ENCODE results near the gene B3GNT5. TPM values are rescaled to one million over a fixed set of nuclear protein-coding genes. Genes with fewer than 3 reads are reported as not detected.
A peak's percentile ranks its signal among the peaks of the same experiment; 100 is the strongest.

The B3GNT5 gene
- total RNA-seq, 1 experiment from 2014 or later, result 19.7 TPM

DNA sequence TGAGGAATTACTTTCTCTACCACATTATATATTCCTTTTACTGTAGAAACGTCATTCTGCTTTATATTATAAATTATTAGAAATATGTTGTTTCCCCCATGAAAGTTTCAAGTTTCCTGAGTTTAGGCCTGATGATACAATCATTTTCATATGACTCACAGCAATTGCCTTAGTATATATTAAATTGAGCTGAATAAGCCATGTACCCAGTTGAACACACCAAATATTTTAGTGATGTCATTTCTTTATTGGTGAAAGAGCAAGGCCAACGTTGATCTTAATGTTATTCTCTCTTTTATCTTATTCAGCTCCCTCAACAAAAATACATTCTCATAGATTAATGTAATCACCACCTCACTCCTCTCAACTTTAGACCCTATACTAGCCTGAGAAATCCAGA, 30.8 kb downstream of the B3GNT5 start:
- H3K27ac ChIP-seq, result no peak overlapping the region
- DNase-seq, result no peak
- H3K36me3 ChIP-seq, result no peaks in the 10 kb centered on the region
- H3K4me3 ChIP-seq, result no peak overlapping the region
- H3K27me3 ChIP-seq, result no peaks in the 10 kb centered on the region
- H3K9me3 ChIP-seq (replicated peaks), result no peaks in the 10 kb centered on the region
- peaks cover 26% of the 10 kb centered on the region for H3K4me1 ChIP-seq

DNA sequence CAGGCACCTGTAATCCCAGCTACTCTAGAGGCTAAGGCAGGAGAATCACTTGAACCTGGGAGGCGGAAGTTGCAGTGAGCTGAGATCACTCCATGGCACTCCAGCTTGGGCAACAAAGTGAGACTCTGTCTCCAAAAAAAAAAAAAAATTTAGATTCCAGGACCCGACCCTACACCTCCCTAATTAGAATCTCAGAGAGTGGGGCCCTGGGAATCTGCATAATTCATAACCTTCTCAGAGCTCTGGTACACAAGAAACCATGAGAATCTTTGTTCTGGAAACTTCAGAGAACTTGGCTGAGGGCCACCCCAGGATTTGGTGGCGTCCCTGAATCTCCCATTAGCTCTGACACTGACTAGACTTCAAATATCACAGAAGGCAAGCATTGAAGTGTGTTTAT, 31.5 kb downstream of the B3GNT5 start:
- H3K36me3 ChIP-seq, result no peaks in the 10 kb centered on the region
- H3K27ac ChIP-seq, result no peak overlapping the region
- H3K27me3 ChIP-seq, result no peaks in the 10 kb centered on the region
- H3K4me1 ChIP-seq, result peaks cover 26% of the 10 kb centered on the region
- no peak overlapping the region for H3K4me3 ChIP-seq
- DNase-seq, result no peak
- no peaks in the 10 kb centered on the region for H3K9me3 ChIP-seq (replicated peaks)

DNA sequence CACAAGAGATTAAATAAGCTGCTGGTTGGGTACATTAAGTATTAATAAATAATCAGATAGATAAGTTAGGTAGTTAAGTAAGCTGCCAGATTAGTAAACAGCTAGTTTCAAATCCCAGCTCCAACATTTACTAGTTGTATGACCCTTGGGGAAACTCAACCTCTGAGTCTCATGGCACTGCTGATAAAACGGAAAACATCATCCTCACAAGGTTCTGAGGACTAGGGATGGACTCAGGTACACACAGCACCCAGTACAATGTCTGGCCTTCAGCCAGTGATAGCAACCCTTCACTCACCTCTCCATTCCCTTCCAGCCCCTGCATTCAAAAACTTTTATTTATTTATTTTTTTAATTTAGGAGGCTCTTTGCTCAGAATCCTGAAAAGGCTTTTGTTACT, 32.3 kb downstream of the B3GNT5 start:
- no peaks in the 10 kb centered on the region for H3K36me3 ChIP-seq
- no peaks in the 10 kb centered on the region for H3K9me3 ChIP-seq (replicated peaks)
- peak overlapping the region; percentile 23 for H3K4me3 ChIP-seq
- peaks cover 26% of the 10 kb centered on the region for H3K4me1 ChIP-seq
- DNase-seq, result no peak
- no peaks in the 10 kb centered on the region for H3K27me3 ChIP-seq
- H3K27ac ChIP-seq, result peak overlapping the region; percentile 73

GRCh38 chr3:183285828-183286457, 32.9 kb downstream of the B3GNT5 start:
- H3K36me3 ChIP-seq, result no peaks in the 10 kb centered on the region
- H3K4me1 ChIP-seq, result peaks cover 28% of the 10 kb centered on the region
- H3K27me3 ChIP-seq, result no peaks in the 10 kb centered on the region
- peak overlapping the region; percentile 73 for H3K27ac ChIP-seq
- H3K4me3 ChIP-seq, result peak overlapping the region; percentile 23
- DNase-seq, result peak; percentile 90 to 93
- H3K9me3 ChIP-seq (replicated peaks), result no peaks in the 10 kb centered on the region

DNA sequence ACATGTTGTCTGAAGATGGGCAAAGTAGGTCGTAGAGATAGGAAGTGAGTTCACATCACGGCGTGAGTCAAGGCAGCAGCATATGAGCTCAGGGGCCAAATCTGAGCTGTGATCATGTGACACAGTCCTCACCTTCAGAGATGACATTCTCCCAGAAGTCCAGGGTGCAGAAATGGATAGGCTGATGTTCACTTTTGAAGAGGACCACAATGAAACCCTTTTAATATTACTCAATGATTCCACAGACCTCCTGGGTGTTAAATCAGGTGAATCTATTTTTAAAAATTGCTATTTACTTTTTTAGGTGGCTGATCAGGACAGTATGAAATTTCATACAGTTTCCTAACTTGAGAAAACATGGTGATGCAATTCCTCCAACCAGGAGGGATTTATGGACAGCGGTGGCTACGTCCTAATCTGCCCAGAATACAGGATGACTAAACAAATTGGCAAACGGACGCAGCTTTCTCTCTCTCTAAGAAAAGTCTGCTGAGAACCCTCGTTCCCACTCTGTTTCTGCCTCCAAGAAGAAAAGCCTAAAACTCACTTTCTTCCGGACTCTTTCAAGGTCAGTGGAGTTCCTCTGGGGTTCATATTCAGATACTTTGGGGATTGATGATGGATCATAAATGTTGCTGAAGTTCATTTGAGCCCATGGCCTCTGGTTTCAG, 34.4 kb downstream of the B3GNT5 start:
- no peaks in the 10 kb centered on the region for H3K27me3 ChIP-seq
- H3K36me3 ChIP-seq, result no peaks in the 10 kb centered on the region
- H3K4me1 ChIP-seq, result peaks cover 32% of the 10 kb centered on the region
- DNase-seq, result no peak
- no peaks in the 10 kb centered on the region for H3K9me3 ChIP-seq (replicated peaks)
- no peak overlapping the region for H3K27ac ChIP-seq
- no peak overlapping the region for H3K4me3 ChIP-seq

DNA sequence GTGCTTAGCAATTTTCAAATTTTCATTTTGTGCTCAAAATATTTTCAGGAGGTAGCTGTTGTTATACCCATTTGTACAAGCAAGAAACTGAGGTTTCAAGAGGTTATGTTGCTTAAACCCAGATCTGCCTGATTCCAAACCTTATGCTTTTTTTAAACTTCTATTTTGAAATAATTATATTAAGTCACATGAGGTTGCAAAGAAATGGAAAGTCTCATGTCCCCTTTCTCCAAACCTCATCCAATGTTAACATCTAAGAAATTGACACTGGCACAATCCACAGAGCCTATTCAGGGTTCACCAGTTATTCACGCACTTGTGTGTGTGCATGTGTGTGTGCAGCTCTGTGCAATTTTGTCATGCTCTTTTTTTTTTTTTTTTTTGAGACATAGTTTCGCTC, 35.1 kb downstream of the B3GNT5 start:
- Histone ChIP-seq H3K4me1 (peaks cover 32% of the 10 kb centered on the region), H3K9me3 (replicated peaks) (no peaks in the 10 kb centered on the region), H3K27me3 (no peaks in the 10 kb centered on the region), H3K4me3 (no peak overlapping the region), H3K36me3 (no peaks in the 10 kb centered on the region), H3K27ac (no peak overlapping the region)
- no peak for DNase-seq

DNA sequence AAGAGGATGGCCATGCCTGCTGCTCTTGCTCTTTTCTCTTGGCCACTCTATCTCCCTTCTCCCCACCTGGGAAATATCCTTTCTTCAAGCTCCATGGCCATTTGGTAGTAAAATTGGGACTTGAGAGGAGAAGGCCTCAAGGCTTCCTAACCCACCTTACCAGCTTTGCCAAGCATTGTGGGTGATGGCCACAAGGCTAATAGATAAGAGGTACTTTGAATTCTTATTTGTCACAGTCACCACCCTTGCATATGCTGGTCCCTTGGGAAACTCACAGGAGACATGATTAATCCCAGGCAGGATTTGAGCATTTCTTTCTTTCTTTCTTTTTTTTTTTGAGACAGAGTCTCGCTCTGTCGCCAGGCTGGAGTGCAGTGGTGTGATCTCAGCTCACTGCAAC, 37.2 kb downstream of the B3GNT5 start:
- Histone ChIP-seq H3K4me1 (peaks cover 26% of the 10 kb centered on the region), H3K27me3 (no peaks in the 10 kb centered on the region), H3K27ac (no peak overlapping the region), H3K9me3 (replicated peaks) (no peaks in the 10 kb centered on the region), H3K36me3 (no peaks in the 10 kb centered on the region), H3K4me3 (no peak overlapping the region)
- no peak for DNase-seq

DNA sequence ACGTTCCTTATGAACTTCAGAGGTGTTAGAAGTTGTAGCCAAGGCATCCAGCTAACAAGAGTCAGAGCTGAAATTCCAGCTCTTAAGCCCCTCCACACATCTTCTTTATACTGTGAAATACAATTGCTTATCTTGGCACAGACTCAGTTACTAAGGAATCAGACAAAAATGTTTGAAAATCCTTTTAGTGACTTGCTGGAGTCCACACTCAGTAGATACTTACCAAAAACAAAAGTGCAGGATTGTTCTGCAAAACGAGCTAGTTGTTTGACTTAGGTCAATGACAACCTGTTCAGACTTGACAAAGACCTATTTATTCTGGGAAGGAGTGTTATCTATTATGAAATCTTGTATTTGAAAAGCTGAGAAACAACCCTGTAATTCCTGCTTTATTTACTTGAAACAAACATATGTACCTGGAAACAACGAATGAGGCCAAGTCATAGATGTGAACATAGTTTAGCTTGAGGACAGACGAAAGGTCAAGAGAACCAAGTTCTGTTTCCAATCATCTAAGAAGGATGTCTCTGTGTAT, 38.5 kb downstream of the B3GNT5 start:
- DNase-seq, result peak in 1 of 2 experiments; percentile 49
- Histone ChIP-seq H3K4me3 (no peak overlapping the region), H3K27ac (peak overlapping the region; percentile 18; the same call in 1 of the 2 replicates)

GRCh38 chr3:183293966-183294365, 40.9 kb downstream of the B3GNT5 start:
- H3K4me3 ChIP-seq, result no peak overlapping the region
- no peaks in the 10 kb centered on the region for H3K27me3 ChIP-seq
- DNase-seq, result no peak
- H3K36me3 ChIP-seq, result no peaks in the 10 kb centered on the region
- H3K9me3 ChIP-seq (replicated peaks), result no peaks in the 10 kb centered on the region
- peaks cover 20% of the 10 kb centered on the region for H3K4me1 ChIP-seq
- no peak overlapping the region for H3K27ac ChIP-seq

More for the DNA sequence above, 38.5 kb downstream of the B3GNT5 start:
- Histone ChIP-seq H3K36me3 (no peaks in the 10 kb centered on the region), H3K9me3 (replicated peaks) (no peaks in the 10 kb centered on the region), H3K4me1 (peaks cover 15% of the 10 kb centered on the region), H3K27me3 (no peaks in the 10 kb centered on the region)

- Histone ChIP-seq H3K36me3 (no peaks in the 10 kb centered on the region), H3K9me3 (replicated peaks) (no peaks in the 10 kb centered on the region), H3K4me1 (peaks cover 32% of the 10 kb centered on the region), H3K27ac (no peak overlapping the region), H3K27me3 (no peaks in the 10 kb centered on the region), H3K4me3 (no peak overlapping the region)
- no peak for DNase-seq
These were observed 42.2 kb downstream of the B3GNT5 start for GRCh38 chr3:183295211-183295610.

DNA sequence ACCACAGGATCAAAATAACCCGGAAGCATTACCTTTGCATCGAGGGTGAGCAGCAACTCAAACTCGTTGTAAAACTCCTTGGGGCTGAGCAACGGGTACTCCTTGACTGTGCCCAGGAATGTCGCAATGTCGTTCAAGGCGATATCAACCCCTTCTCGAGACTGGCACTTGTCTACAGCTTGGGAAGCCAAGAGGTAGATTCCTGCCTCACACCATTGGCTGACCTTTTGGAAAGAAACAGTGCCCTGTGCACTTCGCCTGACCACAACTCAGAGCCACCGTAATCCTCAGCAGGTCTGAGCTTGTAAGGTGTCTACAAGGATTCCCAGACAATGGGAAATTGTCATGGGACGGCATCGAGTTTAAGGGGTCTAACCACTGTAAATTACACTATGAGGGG, 43.9 kb downstream of the B3GNT5 start:
- no peaks in the 10 kb centered on the region for H3K27me3 ChIP-seq
- no peaks in the 10 kb centered on the region for H3K9me3 ChIP-seq (replicated peaks)
- no peak overlapping the region for H3K4me3 ChIP-seq
- H3K27ac ChIP-seq, result no peak overlapping the region
- peaks cover 26% of the 10 kb centered on the region for H3K4me1 ChIP-seq
- H3K36me3 ChIP-seq, result no peaks in the 10 kb centered on the region
- no peak for DNase-seq

DNA sequence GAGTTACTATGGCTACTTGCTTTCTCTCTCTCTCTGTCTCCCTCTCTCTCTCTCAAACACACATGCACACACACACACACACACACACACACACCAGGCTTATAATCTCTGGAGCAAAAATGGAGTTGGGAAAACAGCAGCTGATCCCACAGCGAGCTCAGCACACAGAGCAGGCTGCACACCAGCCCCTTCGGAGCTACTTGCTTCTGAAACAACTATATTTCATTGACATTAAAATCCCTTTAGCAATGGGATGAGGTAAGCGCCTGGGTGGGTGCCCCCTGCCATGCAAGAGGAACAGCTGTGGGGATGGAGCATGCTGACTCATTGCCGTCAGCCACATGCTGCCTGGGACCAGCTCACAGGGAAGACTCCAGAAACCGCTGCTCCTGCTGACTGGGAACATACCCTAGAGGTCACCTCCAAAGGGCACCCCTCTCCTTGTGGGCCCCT, 45.7 kb downstream of the B3GNT5 start:
- H3K4me1 ChIP-seq, result peaks cover 26% of the 10 kb centered on the region
- no peaks in the 10 kb centered on the region for H3K27me3 ChIP-seq
- peak; percentile 95 to 96 for DNase-seq
- peak overlapping the region; percentile 81 for H3K27ac ChIP-seq
- no peaks in the 10 kb centered on the region for H3K36me3 ChIP-seq
- no peaks in the 10 kb centered on the region for H3K9me3 ChIP-seq (replicated peaks)
- 0 out of 2 replicates have a peak overlapping the region, but pooled peaks have one; percentile 2 for H3K4me3 ChIP-seq

DNA sequence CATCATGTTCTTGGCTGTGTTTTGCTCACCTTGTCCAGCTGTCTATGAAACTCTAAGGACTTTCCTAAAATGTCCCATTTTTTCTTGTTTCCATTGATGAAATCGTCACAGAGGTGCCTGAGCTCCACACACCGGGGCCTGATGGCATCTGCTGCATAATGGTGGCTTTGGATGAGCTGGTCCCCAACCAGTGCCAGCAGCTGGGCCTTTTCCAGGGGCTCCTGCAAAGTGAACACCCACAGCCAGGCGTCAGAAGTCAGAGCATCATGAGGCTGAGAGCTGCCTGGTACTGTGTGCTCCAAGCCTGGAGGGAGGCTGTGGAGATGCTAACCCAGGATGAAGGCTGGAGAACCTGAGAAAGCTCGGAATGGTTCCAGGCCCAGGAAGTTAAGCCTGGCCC, 46.9 kb downstream of the B3GNT5 start:
- Histone ChIP-seq H3K27ac (peak overlapping the region; percentile 81), H3K36me3 (no peaks in the 10 kb centered on the region), H3K27me3 (no peaks in the 10 kb centered on the region), H3K4me1 (peaks cover 26% of the 10 kb centered on the region), H3K9me3 (replicated peaks) (no peaks in the 10 kb centered on the region), H3K4me3 (no peak overlapping the region)
- no peak for DNase-seq

GRCh38 chr3:183300996-183301562, 48.0 kb downstream of the B3GNT5 start:
- no peak overlapping the region for H3K27ac ChIP-seq
- H3K4me3 ChIP-seq, result no peak overlapping the region
- no peaks in the 10 kb centered on the region for H3K9me3 ChIP-seq (replicated peaks)
- H3K36me3 ChIP-seq, result no peaks in the 10 kb centered on the region
- no peak for DNase-seq
- H3K27me3 ChIP-seq, result no peaks in the 10 kb centered on the region
- peaks cover 26% of the 10 kb centered on the region for H3K4me1 ChIP-seq

DNA sequence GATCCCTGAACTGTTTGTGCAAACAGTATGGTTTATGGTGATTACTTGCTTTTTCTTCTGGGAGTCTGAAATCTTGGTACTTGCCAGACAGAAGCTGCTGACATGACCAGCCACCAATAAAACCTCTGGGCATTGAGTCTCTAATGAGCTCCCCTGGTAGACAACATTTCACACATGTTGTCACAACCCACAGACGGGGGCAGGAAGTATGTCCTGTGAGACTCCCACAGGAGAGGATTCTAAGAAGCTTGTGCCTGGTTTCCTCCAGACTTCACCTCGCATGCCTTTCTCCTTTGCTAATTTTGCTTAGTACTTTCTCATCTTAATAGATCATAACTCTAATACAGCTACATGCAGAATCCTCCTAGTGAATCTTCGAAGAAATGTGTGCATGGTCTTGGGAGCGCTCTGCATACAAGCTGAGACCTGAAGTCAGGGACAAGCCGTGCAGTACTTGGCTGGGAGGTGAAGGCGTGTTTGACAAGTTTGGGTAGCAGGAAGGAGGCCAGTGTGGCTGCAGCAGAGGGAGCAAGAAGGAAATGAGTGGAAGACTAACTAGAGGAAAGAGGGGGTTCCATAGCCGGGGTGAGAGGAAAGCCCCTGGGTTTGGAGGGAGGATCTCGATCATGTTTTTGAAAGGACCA, 49.0 kb downstream of the B3GNT5 start:
- no peak for DNase-seq
- H3K27ac ChIP-seq, result no peak overlapping the region
- no peaks in the 10 kb centered on the region for H3K36me3 ChIP-seq
- no peaks in the 10 kb centered on the region for H3K9me3 ChIP-seq (replicated peaks)
- H3K27me3 ChIP-seq, result no peaks in the 10 kb centered on the region
- no peak overlapping the region for H3K4me3 ChIP-seq
- H3K4me1 ChIP-seq, result peaks cover 32% of the 10 kb centered on the region
